Fibroblast of skin of back (primary cell): ENCODE results near the gene METTL9.
"Not testable (repeated sequence)": the region's sequence is repeated elsewhere in the genome, so short reads cannot be mapped to it uniquely, and the experiment has no call there.

ENCODE experiments used
- DNase-seq: peaks from one replicate; pipeline ENCODE4 v3.0.0-alpha.2; 2013

Gene METTL9

DNA sequence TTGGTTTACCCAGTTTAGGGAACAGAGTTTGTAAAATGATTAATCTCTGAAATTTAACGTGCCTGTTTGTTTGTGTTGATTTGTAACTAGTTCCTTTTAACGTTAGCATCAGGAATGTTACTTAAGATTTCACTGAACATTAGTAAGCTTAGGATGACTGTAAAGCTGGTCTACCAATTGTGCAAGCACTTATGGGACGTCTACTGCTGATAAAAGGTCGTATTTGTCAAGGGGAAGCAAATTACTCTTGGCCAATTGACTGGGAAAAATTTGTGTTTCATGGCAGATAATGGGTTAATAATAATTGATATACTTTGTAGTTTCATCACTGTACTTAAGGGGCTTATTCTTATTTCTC, 11.8 kb downstream of the METTL9 start:
- no peak for DNase-seq

DNA sequence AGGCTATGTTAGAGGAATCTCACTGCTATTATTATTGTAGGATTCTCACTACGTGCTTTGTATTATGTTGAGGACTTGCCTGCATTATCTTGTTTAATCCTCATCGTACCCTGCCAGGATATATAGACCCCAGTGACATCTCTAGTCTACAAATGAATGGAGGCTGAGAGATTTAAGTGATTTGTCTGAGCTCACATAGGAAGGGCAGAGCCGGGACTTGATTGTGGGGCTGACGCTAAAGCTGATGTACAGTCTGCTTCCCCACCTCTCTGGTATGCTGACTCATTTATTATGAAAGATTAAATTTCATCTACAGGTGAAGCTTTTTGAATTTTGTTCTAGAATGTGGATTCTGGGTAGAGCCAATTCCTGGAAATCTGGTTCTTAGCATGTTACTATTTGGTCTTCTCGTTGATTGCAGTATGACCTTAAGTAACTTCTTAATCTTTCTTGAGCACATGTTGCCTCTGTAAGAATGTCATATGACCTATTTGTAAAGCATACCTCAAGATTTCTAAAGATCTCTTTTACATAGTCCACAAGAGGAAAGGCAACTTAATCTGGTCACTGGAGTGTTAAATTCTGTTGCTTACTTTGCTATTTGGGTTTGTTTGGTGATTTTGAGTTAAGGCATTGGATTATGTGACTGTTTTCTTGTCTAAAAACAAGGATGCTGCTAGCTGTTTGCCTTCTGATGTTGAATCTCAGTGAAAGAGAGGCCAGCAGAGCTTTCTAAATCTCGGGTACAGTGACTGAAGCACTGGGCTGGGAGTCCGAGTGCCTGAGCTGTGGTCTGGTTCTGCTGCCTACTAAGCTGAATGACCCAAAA, 12.4 kb downstream of the METTL9 start:
- no peak for DNase-seq

DNA sequence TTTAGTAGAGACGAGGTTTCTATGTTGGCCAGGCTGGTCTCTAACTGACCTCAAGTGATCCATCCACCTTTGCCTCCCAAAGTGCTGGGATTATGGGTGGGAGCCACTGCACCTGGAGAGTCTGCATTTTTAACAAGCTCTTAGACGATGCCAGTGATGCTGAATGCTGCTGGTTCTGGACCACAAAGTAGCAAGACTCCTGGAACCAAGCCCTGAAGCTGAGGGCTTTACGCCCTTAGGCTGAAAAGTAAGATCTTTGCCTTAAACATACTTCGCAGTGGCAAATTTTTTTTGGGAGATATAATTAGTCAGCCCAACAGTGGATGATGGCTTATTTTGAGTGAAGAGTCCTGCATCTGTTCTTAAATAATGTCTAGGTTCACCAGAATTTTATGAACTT, 14.0 kb downstream of the METTL9 start:
- DNase-seq = no peak

- DNase-seq = peak; percentile 47
These were observed 14.4 kb downstream of the METTL9 start for GRCh38 chr16:21613781-21614180.

- no peak for DNase-seq
These were observed 15.5 kb downstream of the METTL9 start for GRCh38 chr16:21614896-21615295.

DNA sequence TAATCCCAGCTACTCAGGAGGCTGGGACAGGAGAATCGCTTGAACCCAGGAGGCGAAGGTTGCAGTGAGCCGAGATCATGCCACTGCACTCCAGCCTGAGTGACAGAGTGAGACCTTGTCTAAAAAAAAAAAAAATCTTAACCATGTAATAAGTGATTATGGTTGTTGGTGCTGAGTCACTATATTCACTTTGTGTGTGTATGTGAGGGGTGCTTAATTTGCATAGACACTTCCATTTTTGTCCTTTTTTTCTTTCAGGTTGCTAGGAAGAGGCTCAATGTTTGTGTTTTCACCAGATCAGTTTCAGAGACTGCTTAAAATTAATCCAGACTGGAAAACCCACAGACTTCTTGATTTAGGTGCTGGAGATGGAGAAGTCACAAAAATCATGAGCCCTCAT, 18.2 kb downstream of the METTL9 start:
- no peak for DNase-seq

DNA sequence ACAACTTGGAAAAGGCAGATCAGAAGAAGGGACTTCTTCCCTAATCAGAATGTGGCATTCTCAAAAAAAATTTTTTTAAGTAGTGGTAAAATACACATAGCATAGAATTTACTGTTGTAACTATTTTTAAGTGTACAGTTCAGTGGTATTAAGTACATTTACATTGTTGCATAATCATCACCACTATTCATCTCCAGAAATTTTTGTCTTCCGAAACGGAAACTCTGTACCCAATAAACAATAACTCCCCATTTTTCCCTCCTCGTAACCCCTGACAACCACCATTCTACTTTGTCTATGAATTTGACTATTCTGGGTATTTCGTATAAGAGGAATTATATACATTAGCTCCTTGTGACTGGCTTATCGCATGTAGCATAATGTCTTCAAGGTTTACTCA, 18.9 kb downstream of the METTL9 start:
- DNase-seq = no peak

- no peak for DNase-seq
These were observed 20.5 kb downstream of the METTL9 start for GRCh38 chr16:21619765-21620425.

- DNase-seq = no peak
These were observed 21.2 kb downstream of the METTL9 start for GRCh38 chr16:21620592-21620991.

DNA sequence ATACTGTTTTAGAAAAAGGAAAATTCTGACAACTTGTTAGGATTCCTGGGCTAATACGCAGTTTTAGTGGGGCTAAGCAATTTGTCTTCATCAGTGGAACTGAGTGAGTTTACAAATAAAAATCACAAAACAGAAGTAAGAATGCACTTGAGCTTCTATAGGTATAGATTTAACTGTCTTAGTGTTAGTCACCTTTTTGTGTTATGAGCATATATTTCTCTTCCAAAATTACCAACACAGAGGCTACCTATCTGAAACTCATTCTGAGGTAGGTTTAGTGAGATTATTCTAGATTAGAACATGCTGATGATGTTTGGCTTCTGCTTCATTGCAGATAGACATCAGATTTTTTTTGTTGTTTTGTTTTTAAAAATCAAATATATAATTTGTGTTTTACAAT, 23.2 kb downstream of the METTL9 start:
- DNase-seq = no peak

DNA sequence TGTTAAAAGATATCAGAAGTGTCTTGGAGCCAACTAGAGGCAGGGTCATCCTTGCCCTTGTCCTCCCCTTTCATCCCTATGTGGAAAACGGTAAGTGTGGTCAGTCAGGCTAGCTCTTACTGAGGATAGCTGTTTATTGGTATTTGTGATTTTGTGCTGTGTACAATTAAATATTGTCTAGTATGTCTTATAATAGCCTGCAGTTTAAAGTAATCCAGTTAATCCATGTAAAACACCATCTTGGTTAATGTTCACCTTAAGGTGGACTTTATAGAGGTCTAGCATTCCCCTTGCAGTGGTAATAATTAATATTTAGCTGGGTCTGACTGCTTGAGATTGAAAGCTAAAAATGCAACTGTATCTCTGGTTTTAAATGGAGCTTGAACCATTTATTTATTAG, 25.6 kb downstream of the METTL9 start:
- no peak for DNase-seq

DNA sequence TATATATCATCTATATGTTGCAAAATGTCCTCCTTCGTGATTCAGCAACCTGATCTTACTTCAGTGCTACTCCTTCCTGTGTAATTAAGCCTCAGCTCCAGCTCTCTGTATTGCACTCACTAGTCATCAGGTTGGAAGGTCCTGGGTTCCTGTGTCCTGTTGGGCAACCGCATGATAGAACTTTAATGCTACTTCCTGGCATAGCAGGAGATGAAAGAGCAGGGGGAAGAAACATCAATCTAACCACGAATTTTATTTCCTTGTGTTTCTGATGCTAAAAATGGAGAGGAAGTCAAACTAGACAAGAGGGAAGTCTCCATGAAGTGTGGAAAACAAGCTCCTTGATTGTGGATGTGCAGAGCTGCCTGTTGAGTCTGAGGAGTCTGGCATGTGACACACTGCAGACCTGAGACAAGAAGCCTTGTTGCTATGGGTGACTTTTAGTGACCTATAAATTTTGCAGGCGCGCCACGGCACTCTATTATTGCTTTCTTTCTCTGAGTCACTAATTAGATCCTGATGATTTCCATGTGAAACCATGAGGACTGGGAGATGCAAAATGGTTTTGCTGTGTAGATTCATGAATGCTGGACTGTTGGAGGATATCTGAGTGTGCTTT, 27.4 kb downstream of the METTL9 start:
- DNase-seq = peak; percentile 92

- peak; percentile 38 for DNase-seq
These were observed 28.8 kb downstream of the METTL9 start for GRCh38 chr16:21628121-21628726.

DNA sequence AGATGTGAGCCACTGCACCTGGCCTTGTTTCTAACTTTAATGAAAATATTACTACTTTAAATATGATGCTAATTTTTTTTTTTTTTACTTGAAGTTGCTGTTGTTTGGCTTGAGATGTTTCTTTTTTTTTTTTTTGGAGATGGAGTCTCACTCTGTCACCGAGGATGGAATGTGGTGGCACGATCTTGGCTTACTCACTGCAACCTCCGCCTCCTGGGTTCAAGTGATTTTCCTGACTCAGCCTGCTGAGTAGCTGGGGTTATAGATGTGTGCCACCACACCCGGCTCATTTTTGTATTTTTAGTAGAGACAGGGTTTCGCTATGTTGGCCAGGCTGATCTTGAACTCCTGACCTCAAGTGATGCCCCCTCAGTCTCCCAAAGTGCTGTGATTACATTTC, 29.4 kb downstream of the METTL9 start:
- peak; percentile 77 for DNase-seq

DNA sequence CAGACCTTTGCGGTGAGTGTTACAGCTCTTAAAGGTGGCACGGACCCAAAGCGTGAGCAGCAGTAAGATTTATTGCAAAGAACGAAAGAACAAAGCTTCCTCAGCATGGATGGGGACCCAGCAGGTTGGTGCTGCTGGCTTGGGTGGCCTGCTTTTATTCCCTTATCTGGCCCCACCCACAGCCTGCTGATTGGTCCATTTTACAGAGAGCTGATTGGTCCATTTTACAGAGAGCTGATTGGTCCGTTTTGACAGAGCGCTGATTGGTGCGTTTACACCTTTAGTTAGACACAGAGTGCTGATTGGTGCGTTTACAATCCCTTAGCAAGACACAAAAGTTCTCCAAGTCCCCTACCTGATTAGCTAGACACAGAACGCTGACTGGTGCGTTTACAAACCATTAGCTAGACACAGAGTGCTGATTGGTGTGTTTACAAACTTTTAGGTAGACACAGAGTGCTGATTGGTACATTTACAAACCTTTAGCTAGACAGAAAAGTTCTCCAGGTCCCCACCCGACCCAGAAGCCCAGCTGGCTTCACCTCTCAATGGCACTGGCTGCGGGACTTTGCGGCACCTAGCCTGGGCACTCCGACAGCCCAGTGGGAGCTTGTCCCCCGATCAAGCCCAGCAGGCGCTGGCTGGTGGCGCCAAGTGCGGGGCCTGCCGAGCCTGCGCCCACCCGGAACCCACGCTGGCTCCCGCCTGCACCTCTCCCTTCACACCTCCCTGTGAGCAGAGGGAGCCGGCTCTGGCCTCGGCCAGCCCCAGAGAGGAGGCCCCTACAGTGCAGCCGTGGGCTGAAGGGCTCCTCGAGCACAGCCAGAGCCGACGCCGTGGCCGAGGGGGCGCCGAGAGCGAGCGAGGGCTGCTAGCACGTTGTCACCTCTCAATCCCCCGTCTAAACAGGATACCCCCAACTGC, 30.5 kb downstream of the METTL9 start:
- DNase-seq = not testable (repeated sequence)

DNA sequence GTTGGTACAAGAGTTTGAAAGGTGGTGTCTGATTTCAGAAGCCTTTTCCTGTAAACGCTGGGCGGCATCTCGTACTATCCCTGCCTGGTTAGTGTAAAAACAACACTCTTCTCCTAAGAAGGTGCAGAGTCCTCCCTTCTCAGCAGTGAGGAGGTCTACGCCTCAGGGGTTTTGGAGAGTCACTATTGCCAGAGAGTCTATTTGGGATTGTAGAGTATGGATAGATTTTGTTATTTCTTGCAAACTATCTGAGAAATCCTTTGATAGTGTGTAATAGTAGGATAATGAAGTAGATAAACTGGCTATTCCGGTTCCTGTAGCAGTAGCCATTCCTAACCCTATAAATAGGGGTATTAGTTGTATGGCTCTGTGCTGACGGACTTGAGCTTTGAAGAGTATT, 31.5 kb downstream of the METTL9 start:
- DNase-seq = not testable (repeated sequence)

GRCh38 chr16:21631376-21631775, 32.0 kb downstream of the METTL9 start:
- DNase-seq = not testable (repeated sequence)

DNA sequence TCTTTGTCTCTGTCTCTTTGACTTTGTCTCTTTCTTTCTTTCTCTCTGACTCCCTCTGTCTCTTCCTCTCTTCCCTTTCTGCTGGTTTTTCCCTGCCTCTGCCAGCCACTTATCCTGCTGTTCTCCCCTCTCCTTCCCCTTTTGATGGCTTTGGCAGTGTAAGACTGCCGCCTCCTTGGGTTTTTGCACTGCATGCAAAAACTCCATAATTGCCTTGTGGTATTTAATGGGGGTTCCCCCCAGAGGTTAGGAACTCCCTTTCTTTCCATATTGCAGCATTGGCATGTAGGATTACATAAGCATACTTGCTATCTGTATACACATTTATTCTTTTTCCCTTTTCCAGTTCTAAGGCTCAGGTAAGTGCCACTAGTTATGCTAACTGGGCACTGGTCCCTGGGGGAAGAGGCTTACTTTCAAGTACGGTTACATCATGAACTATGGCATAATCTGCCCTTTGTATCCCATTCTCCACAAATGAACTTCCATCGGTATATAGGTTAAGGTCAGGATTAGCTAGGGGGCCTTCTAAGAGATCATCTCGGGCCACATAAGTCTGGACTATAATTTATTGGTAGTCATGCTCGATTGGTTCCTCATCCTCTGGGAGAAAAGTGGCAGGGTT, 32.7 kb downstream of the METTL9 start:
- DNase-seq = not testable (repeated sequence)

- no peak for DNase-seq
These were observed 34.8 kb downstream of the METTL9 start for GRCh38 chr16:21634216-21634615.

GRCh38 chr16:21635694-21636093, 36.3 kb downstream of the METTL9 start:
- DNase-seq = not testable (repeated sequence)
